HUES6 (cell line): ENCODE data around the gene WWOX.

Source experiments
- H3K27ac ChIP-seq: 2 replicates; pipeline ENCODE4 v1.7.0; 2013; ENCODE audit warnings: low read depth, mild to moderate bottlenecking, low read length, inconsistent platforms
- H3K27me3 ChIP-seq: 2 replicates; pipeline ENCODE4 v1.6.1; 2013; ENCODE audit warnings: low read length; ENCODE audit not compliant: control insufficient read depth, insufficient read depth
- H3K36me3 ChIP-seq: 2 replicates; pipeline ENCODE4 v1.6.1; 2013; ENCODE audit warnings: low read length; ENCODE audit not compliant: control insufficient read depth, insufficient read depth
- H3K4me1 ChIP-seq: 2 replicates; pipeline ENCODE4 v1.6.1; 2013; ENCODE audit warnings: low read length; ENCODE audit not compliant: control insufficient read depth, insufficient read depth
- H3K4me3 ChIP-seq: 2 replicates; pipeline ENCODE4 v1.5.1; 2013; ENCODE audit warnings: low read depth, low read length
- H3K9ac ChIP-seq: one replicate; pipeline ENCODE4 v1.6.1; 2013; ENCODE audit warnings: mild to moderate bottlenecking, low read length
- H3K9me3 ChIP-seq: 2 replicates; pipeline ENCODE4 v1.6.1; 2013; ENCODE audit warnings: low read depth, low read length; ENCODE audit not compliant: control insufficient read depth, insufficient read depth

The WWOX gene

DNA sequence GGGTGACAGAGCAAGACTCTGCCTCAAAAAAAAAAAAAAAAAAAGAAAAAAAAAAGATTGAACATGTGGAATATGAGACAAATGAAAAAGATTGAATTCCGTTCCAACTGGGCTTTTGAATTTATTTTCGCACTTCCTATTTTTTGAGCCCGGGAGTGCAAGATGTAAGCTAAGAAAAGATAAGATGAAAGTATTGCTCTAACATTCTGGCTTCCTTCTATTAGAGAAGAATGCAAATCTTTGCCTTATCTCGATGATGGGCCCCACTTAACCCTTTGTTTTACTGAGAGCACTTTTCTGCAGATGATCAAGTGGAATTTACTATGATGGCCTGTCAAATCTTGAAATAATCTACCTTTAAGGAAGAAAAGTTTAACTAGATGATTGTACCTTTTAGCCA lies 96.3 kb downstream of the WWOX start:
- no peak overlapping the region for H3K27ac ChIP-seq
- H3K36me3 ChIP-seq = no peaks in the 10 kb centered on the region
- H3K9me3 ChIP-seq = peaks cover 3% of the 10 kb centered on the region; the same call in 1 of the 2 replicates
- H3K9ac ChIP-seq = no peak overlapping the region
- peaks cover 11% of the 10 kb centered on the region; the same call in 1 of the 2 replicates for H3K4me1 ChIP-seq
- no peak overlapping the region for H3K4me3 ChIP-seq
- no peaks in the 10 kb centered on the region for H3K27me3 ChIP-seq

DNA sequence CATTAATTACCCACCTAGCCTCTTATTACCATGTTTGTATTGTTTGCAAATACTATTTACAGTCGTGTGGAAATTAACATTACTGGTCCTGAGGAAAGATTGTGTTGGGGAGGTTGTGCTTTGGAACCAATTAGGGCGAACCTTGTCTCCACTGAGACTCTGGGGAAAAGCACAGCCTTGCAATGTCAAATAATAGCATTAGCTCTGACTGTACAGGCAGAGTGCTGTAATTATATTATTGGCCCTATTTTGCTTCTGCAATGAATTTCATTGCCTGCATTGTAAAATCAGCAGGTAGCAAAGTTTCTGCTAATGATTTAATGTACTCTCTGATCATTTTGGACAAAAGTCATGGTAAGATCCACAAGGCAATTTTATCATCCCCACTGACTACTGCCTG lies 97.0 kb downstream of the WWOX start:
- Histone ChIP-seq H3K9me3 (peaks cover 3% of the 10 kb centered on the region; the same call in 1 of the 2 replicates), H3K27me3 (no peaks in the 10 kb centered on the region), H3K36me3 (no peaks in the 10 kb centered on the region), H3K9ac (no peak overlapping the region), H3K4me3 (no peak overlapping the region), H3K4me1 (peaks cover 11% of the 10 kb centered on the region; the same call in 1 of the 2 replicates), H3K27ac (no peak overlapping the region)

DNA sequence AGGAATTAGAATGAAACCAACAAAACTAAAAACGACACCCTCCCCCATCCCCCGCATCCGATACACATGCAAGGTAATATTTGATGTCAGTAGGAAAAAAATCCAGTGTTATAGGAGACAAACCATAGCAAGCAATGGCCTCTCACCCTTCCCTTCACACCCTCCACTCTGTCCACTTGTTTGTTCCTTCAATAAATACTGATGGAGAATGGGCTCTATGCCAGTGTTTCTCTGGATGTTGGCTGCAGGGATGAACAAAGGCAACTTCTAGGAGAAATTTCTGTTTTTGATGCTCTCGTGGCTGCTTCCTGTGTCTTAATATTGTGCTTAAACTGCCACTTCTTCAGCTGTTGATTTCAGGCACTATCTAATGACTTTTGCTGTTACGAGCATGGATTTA lies 98.8 kb downstream of the WWOX start:
- no peaks in the 10 kb centered on the region for H3K36me3 ChIP-seq
- H3K27me3 ChIP-seq = no peaks in the 10 kb centered on the region
- H3K9ac ChIP-seq = no peak overlapping the region
- peaks cover 11% of the 10 kb centered on the region; the same call in 1 of the 2 replicates for H3K4me1 ChIP-seq
- no peak overlapping the region for H3K27ac ChIP-seq
- no peak overlapping the region for H3K4me3 ChIP-seq
- H3K9me3 ChIP-seq = no peaks in the 10 kb centered on the region

DNA sequence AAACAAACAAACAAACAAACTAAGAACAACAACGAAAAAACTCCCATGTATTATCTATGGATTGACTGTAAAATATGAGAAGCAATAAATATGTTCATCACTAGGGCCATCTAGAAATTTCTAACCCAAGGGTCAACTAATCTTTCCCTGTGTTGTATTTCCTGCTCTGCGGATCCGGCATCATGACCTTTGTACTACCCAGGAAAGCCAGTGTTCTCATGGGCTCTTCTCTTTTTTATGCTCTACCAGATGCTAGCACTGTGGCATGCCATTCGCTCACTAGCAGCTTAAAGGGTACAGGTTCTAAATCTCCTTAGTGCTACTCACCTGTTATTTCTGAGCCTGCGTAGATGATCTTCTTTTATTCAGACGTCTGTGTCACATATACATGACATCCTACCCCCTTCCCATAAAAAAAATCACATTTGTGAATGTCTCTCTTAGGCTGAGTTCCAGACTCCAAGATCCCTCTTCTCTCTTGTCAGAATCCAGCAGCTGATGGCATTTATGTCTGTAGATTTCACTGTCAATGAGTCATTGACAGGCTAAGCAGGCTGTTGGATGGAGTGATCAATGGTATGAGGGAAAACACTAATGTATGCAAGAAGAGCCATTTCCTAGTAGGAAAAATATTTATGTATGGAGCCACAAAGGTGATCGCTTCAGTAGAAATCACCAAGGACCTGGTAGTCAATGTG lies 100.0 kb downstream of the WWOX start:
- H3K36me3 ChIP-seq = no peaks in the 10 kb centered on the region

DNA sequence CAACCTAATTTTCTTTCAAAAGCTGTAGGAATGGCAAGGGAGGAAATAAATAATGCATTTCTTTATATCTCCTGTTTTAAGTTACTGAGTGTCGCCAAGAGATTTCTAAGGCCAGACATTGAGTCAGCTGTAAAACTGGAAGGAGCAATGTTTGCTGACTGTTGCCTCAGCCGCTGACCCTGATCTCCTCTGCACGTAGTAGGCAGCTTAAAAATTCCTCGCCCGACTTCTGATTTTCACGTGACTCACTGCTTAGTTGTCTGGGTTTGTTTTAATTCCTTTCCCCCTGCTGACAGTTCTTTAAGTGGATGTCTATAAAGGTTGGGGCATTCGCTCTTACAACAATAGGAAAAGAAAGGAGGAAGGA lies 100.6 kb downstream of the WWOX start:
- H3K36me3 ChIP-seq = no peaks in the 10 kb centered on the region
- H3K4me1 ChIP-seq = peaks cover 11% of the 10 kb centered on the region; the same call in 1 of the 2 replicates
- H3K9ac ChIP-seq = no peak overlapping the region
- H3K9me3 ChIP-seq = no peaks in the 10 kb centered on the region
- H3K27me3 ChIP-seq = no peaks in the 10 kb centered on the region
- no peak overlapping the region for H3K4me3 ChIP-seq
- H3K27ac ChIP-seq = no peak overlapping the region

More for the DNA sequence above, 100.0 kb downstream of the WWOX start:
- H3K4me3 ChIP-seq = no peak overlapping the region
- no peak overlapping the region for H3K9ac ChIP-seq
- no peak overlapping the region for H3K27ac ChIP-seq
- H3K9me3 ChIP-seq = no peaks in the 10 kb centered on the region
- no peaks in the 10 kb centered on the region for H3K27me3 ChIP-seq
- peaks cover 11% of the 10 kb centered on the region; the same call in 1 of the 2 replicates for H3K4me1 ChIP-seq

GRCh38 chr16:78200623-78201096 lies 101.2 kb downstream of the WWOX start:
- Histone ChIP-seq H3K4me3 (no peak overlapping the region), H3K9me3 (no peaks in the 10 kb centered on the region), H3K36me3 (no peaks in the 10 kb centered on the region), H3K27me3 (no peaks in the 10 kb centered on the region), H3K4me1 (peaks cover 11% of the 10 kb centered on the region; the same call in 1 of the 2 replicates), H3K27ac (no peak overlapping the region), H3K9ac (no peak overlapping the region)

GRCh38 chr16:78205506-78205905 lies 106.1 kb downstream of the WWOX start:
- no peaks in the 10 kb centered on the region for H3K9me3 ChIP-seq
- H3K4me3 ChIP-seq = no peak overlapping the region
- H3K9ac ChIP-seq = no peak overlapping the region
- H3K36me3 ChIP-seq = no peaks in the 10 kb centered on the region
- no peaks in the 10 kb centered on the region; the same call in 1 of the 2 replicates for H3K4me1 ChIP-seq
- no peak overlapping the region for H3K27ac ChIP-seq
- H3K27me3 ChIP-seq = no peaks in the 10 kb centered on the region

GRCh38 chr16:78206623-78207223 lies 107.3 kb downstream of the WWOX start:
- H3K27ac ChIP-seq = no peak overlapping the region
- H3K9ac ChIP-seq = no peak overlapping the region
- no peak overlapping the region for H3K4me3 ChIP-seq
- H3K36me3 ChIP-seq = no peaks in the 10 kb centered on the region
- H3K4me1 ChIP-seq = no peaks in the 10 kb centered on the region; the same call in 1 of the 2 replicates
- no peaks in the 10 kb centered on the region for H3K27me3 ChIP-seq
- H3K9me3 ChIP-seq = no peaks in the 10 kb centered on the region

- H3K27ac ChIP-seq = no peak overlapping the region
- no peaks in the 10 kb centered on the region; the same call in 1 of the 2 replicates for H3K4me1 ChIP-seq
- no peak overlapping the region for H3K4me3 ChIP-seq
- no peaks in the 10 kb centered on the region for H3K9me3 ChIP-seq
- no peak overlapping the region for H3K9ac ChIP-seq
- no peaks in the 10 kb centered on the region for H3K36me3 ChIP-seq
- H3K27me3 ChIP-seq = no peaks in the 10 kb centered on the region
Observed at GRCh38 chr16:78209951-78210661, 110.7 kb downstream of the WWOX start.

DNA sequence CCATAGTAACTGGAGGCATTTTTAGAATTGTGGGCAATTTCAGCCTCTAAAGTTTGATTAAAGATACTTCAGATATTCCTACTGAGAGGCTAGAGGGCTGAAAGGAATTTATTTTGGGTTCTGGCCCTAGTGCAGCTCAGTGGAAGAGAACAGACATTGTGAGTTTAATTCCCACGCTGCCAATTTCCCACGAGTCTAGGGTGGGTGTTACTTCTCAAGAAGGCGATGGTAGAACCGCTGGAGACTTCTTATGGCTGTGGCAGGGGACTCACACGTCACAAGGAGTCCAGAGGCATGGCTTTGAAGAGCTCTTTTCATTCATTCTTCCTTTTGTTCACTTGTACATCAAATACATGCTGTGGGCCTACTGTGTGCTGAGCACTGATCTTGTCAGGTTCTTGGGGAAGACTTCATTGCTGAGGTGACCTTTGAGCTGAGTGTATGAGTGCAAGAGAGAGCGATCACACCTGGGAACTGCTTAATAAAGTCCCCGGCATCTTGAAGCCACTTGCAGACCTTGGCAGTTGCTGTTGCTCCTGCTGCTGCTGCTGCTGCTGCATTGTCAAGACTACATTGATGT lies 111.7 kb downstream of the WWOX start:
- Histone ChIP-seq H3K27ac (no peak overlapping the region), H3K9ac (no peak overlapping the region), H3K4me3 (no peak overlapping the region), H3K4me1 (no peaks in the 10 kb centered on the region; the same call in 1 of the 2 replicates), H3K27me3 (no peaks in the 10 kb centered on the region), H3K36me3 (no peaks in the 10 kb centered on the region), H3K9me3 (no peaks in the 10 kb centered on the region)
